Mesenchymal stem cell (in vitro differentiated cells and primary cell): ENCODE measurements around the gene MINAR1.

ENCODE experiments used
- DNase-seq: peaks from one replicate; pipeline ENCODE4 v3.0.0-alpha.2; 2013
- H2AFZ ChIP-seq: one replicate; pipeline ENCODE4 v1.6.1; 2013; ENCODE audit warnings: low read depth, mild to moderate bottlenecking, control low read depth, inconsistent platforms, low read length, moderate library complexity
- H2AK5ac ChIP-seq: 2 replicates; pipeline ENCODE4 v1.6.1; 2013; ENCODE audit warnings: low read length, moderate library complexity, mild to moderate bottlenecking, inconsistent platforms; ENCODE audit not compliant: severe bottlenecking
- H2BK120ac ChIP-seq: one replicate; pipeline ENCODE4 v1.6.1; 2013; ENCODE audit warnings: low read depth, mild to moderate bottlenecking, inconsistent platforms, low read length, moderate library complexity
- H2BK12ac ChIP-seq, 2 experiments: one replicate each; pipeline ENCODE4 v1.6.1; 2013; ENCODE audit warnings: inconsistent platforms in 2 of 2, low read length in 2 of 2, mild to moderate bottlenecking in 2 of 2, moderate library complexity in 2 of 2, control low read depth in 1 of 2
- H2BK15ac ChIP-seq: one replicate; pipeline ENCODE4 v1.6.1; 2013; ENCODE audit warnings: mild to moderate bottlenecking, low read depth, inconsistent platforms; ENCODE audit not compliant: poor library complexity, severe bottlenecking
- H2BK5ac ChIP-seq: 2 replicates; pipeline ENCODE4 v1.6.1; 2013; ENCODE audit warnings: low read depth, mild to moderate bottlenecking, low read length, control low read depth, inconsistent platforms; ENCODE audit not compliant: poor library complexity, severe bottlenecking
- H3K14ac ChIP-seq, 2 experiments: one replicate each; pipeline ENCODE4 v1.6.1; 2013; ENCODE audit warnings: inconsistent platforms in 2 of 2, low read length in 2 of 2, control low read depth in 1 of 2, mild to moderate bottlenecking in 1 of 2, moderate library complexity in 1 of 2
- H3K18ac ChIP-seq, 2 experiments: one replicate each; pipeline ENCODE4 v1.6.1; 2013; ENCODE audit warnings: inconsistent platforms in 2 of 2, low read length in 2 of 2, control low read depth in 1 of 2, low read depth in 1 of 2, mild to moderate bottlenecking in 1 of 2
- H3K23ac ChIP-seq, 2 experiments: one replicate each; pipeline ENCODE4 v1.6.1; 2013; ENCODE audit warnings: inconsistent platforms in 2 of 2, low read length in 2 of 2, mild to moderate bottlenecking in 2 of 2, moderate library complexity in 2 of 2, control low read depth in 1 of 2
- H3K27ac ChIP-seq: 2 replicates; pipeline ENCODE4 v1.5.1; 2013; ENCODE audit warnings: mild to moderate bottlenecking, moderate library complexity, low read length, control low read depth, inconsistent platforms; ENCODE audit not compliant: poor library complexity, severe bottlenecking
- H3K27me3 ChIP-seq, 2 experiments: 2 replicates each; pipeline versions ENCODE4 v1.6.1 to v1.7.0; 2013; ENCODE audit warnings: low read length in 2 of 2, mild to moderate bottlenecking in 2 of 2, moderate library complexity in 2 of 2, control low read depth in 1 of 2, inconsistent platforms in 1 of 2; ENCODE audit not compliant: control insufficient read depth in 1 of 2, insufficient read depth in 1 of 2
- H3K36me3 ChIP-seq, 2 experiments: 2 replicates each; pipeline versions ENCODE4 v1.6.1 to v1.7.0; 2013; ENCODE audit warnings: low read length in 2 of 2, control low read depth in 1 of 2, inconsistent platforms in 1 of 2, low read depth in 1 of 2, mild to moderate bottlenecking in 1 of 2; ENCODE audit not compliant: insufficient read depth in 2 of 2, control insufficient read depth in 1 of 2
- H3K4ac ChIP-seq, 2 experiments: one replicate each; pipeline ENCODE4 v1.6.1; 2013; ENCODE audit warnings: inconsistent platforms in 2 of 2, low read length in 2 of 2, mild to moderate bottlenecking in 2 of 2, moderate library complexity in 2 of 2, control low read depth in 1 of 2, low read depth in 1 of 2
- H3K4me1 ChIP-seq: 2 replicates; pipeline ENCODE4 v1.6.1; 2013; ENCODE audit warnings: low read depth, low read length, control low read depth; ENCODE audit not compliant: control insufficient read depth, insufficient read depth
- H3K4me2 ChIP-seq: 2 replicates; pipeline ENCODE4 v1.6.1; 2013; ENCODE audit warnings: low read length, mild to moderate bottlenecking, inconsistent platforms; ENCODE audit not compliant: poor library complexity, severe bottlenecking
- H3K4me3 ChIP-seq, 2 experiments: 2 replicates each; pipeline versions ENCODE4 v1.5.1 to v1.7.0; 2013; ENCODE audit warnings: low read length in 2 of 2, mild to moderate bottlenecking in 2 of 2, control low read depth in 1 of 2, low read depth in 1 of 2; ENCODE audit not compliant: insufficient read depth in 1 of 2
- H3K79me1 ChIP-seq: replicated peaks from 2 replicates; pipeline ENCODE4 v1.6.1; 2013; ENCODE audit warnings: mild to moderate bottlenecking, control low read depth, low read length, inconsistent platforms; ENCODE audit not compliant: poor library complexity, severe bottlenecking
- H3K9ac ChIP-seq: 2 replicates; pipeline ENCODE4 v1.7.0; 2013; ENCODE audit warnings: mild to moderate bottlenecking, low read length, moderate library complexity
- H3K9me3 ChIP-seq: 2 replicates; pipeline ENCODE4 v1.7.0; 2013; ENCODE audit warnings: mild to moderate bottlenecking, low read length; ENCODE audit not compliant: control insufficient read depth
- H4K8ac ChIP-seq: one replicate; pipeline ENCODE4 v1.6.1; 2013; ENCODE audit warnings: inconsistent platforms, mild to moderate bottlenecking, low read length, moderate library complexity
- H4K91ac ChIP-seq: one replicate; pipeline ENCODE4 v1.6.1; 2013; ENCODE audit warnings: mild to moderate bottlenecking, low read length, inconsistent platforms
- WGBS: methylation state at CpG from one replicate; pipeline ENCODE4 v1.1.7; 2013; ENCODE audit warnings: mixed read lengths; 5-methylcytosine and 5-hydroxymethylcytosine counted together

MINAR1 gene

DNA sequence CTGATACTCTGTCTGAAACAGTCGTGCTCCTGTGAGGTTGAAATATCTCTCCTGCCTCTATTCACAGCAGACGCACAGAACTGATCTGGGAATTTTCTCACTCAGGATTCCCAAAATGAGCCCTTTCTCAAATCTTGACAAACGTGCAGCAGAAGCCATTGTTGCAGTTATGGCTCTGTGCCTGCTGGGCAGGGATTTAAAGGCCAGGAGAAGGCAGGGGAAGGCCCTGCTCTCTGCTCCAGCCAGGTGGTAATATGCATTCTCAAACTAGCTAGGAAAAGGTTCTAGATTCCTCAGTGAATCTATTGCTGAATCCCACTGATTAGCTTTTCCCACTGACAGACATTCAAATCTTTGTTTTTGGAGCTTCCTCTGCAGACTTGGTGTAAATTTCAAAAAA lies 2.2 kb downstream of the MINAR1 start:
- no peaks in the 10 kb centered on the region for H3K79me1 ChIP-seq
- no peak overlapping the region for H2AK5ac ChIP-seq
- H3K4ac ChIP-seq = no peak overlapping the region
- no peaks in the 10 kb centered on the region for H3K9me3 ChIP-seq
- no peak overlapping the region for H2AFZ ChIP-seq
- no peak overlapping the region for H3K4me2 ChIP-seq
- WGBS = 60% methylated on average over 3 of the region's 3 CpGs
- no peak for DNase-seq
- peaks cover 20% of the 10 kb centered on the region for H3K4me1 ChIP-seq
- H3K27me3 ChIP-seq = peaks cover 53% of the 10 kb centered on the region in 2 experiments
- H3K9ac ChIP-seq = no peak overlapping the region
- H3K27ac ChIP-seq = no peak overlapping the region
- no peak overlapping the region for H2BK120ac ChIP-seq
- no peak overlapping the region for H3K18ac ChIP-seq
- no peak overlapping the region for H3K14ac ChIP-seq
- H3K23ac ChIP-seq = no peak overlapping the region
- H3K36me3 ChIP-seq = no peaks in the 10 kb centered on the region
- no peak overlapping the region for H4K8ac ChIP-seq
- no peak overlapping the region for H2BK15ac ChIP-seq
- H2BK12ac ChIP-seq = no peak overlapping the region
- no peak overlapping the region for H2BK5ac ChIP-seq
- H4K91ac ChIP-seq = no peak overlapping the region
- H3K4me3 ChIP-seq = no peak overlapping the region

DNA sequence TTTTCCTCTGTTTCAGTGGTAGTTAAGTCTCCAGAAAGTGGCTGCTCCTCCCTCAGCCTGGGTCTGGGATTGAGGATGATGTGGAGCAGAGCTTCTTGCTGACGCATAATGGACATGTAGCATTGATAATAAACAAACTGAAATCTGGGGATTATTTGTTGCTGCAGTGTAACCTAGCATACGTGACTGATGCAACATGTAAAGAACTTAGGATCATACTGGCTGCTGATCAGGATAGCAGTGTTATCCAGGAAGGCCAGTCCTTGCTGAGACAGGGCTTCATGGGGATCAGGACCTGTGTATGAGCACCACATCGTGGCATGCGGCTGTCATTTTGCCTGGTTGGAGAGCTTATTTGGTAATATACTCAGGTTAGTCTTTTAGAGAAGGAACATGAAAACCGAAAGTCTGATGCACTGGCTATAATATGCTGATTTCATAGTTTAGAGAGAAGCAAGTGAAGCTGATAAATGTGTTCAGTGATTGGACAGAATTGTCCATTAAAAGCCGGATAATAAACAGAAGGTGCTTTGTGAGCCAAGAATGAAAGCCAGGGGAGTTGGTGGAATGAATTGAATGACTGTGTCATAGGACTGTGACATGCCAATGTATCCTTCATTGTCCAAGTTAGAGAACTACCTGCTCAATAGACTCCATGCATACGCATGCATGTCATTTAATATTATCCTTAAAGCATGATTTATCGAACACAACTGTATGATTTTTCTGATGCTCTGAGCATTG lies 4.1 kb downstream of the MINAR1 start:
- no peak overlapping the region for H3K4ac ChIP-seq
- no peak for DNase-seq
- no peak overlapping the region for H4K91ac ChIP-seq
- H3K9me3 ChIP-seq = no peaks in the 10 kb centered on the region
- H2BK15ac ChIP-seq = no peak overlapping the region
- no peak overlapping the region for H3K23ac ChIP-seq
- H2AK5ac ChIP-seq = no peak overlapping the region
- H3K79me1 ChIP-seq = no peaks in the 10 kb centered on the region
- H3K4me1 ChIP-seq = peaks cover 19% of the 10 kb centered on the region
- no peak overlapping the region for H3K4me2 ChIP-seq
- no peak overlapping the region for H2BK120ac ChIP-seq
- no peak overlapping the region for H2BK12ac ChIP-seq
- H3K9ac ChIP-seq = no peak overlapping the region
- WGBS = 91% methylated on average over 8 of the region's 8 CpGs
- peaks cover 35% of the 10 kb centered on the region in 2 experiments for H3K27me3 ChIP-seq
- no peak overlapping the region for H2AFZ ChIP-seq
- no peak overlapping the region for H3K18ac ChIP-seq
- H3K4me3 ChIP-seq = no peak overlapping the region
- no peak overlapping the region for H3K27ac ChIP-seq
- H2BK5ac ChIP-seq = no peak overlapping the region
- no peak overlapping the region for H4K8ac ChIP-seq
- no peaks in the 10 kb centered on the region for H3K36me3 ChIP-seq
- H3K14ac ChIP-seq = no peak overlapping the region

DNA sequence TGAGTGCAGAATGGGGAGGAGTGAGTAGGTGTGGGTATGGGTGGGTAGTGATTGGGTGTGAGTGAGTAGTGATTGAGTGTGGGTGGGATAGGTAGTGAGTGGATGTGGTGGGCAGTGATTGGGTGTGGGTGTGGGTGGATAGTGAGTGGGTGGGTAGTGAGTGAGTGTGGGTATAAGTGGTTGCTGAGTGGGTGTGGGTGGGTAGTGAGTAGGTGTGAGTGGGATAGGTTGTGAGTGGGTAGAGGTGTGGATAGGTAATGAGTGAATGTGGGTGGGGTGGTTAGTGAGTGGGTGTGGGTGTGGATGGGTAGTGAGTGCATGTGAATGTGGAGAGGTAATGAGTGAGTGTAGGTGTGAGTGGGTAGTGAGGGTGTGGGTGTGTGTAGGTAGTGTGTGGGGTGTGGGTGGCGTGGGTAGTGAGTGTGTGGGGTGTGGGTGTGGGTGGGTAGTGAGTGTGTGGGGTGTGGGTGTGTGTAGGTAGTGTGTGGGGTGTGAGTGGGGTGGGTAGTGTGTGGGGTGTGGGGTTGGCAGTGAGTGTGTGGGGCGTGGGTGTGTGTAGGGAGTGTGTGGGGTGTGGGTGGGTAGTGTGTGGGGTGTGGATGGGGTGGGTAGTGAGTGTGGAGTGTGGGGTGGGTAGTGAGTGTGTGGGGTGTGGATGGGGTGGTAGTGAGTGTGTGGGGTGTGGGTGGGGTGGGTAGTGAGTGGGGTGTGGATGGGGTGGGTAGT lies 5.3 kb downstream of the MINAR1 start:
- Histone ChIP-seq H3K79me1 (no peaks in the 10 kb centered on the region), H3K4ac (no peak overlapping the region), H3K14ac (no peak overlapping the region), H3K4me1 (peaks cover 7% of the 10 kb centered on the region), H3K23ac (no peak overlapping the region), H2AFZ (no peak overlapping the region), H2BK12ac (no peak overlapping the region), H3K4me2 (no peak overlapping the region), H3K27me3 (peaks cover 27 to 30% of the 10 kb centered on the region in 2 experiments), H3K18ac (no peak overlapping the region), H2BK120ac (no peak overlapping the region), H3K4me3 (peak overlapping the region in 1 of 2 experiments; percentile 11), H3K27ac (no peak overlapping the region), H3K9me3 (no peaks in the 10 kb centered on the region), H4K8ac (no peak overlapping the region), H2BK15ac (no peak overlapping the region), H2AK5ac (no peak overlapping the region), H3K36me3 (no peaks in the 10 kb centered on the region), H4K91ac (no peak overlapping the region), H2BK5ac (no peak overlapping the region), H3K9ac (no peak overlapping the region)
- WGBS = 82% methylated on average over 2 of the region's 2 CpGs
- DNase-seq = no peak

DNA sequence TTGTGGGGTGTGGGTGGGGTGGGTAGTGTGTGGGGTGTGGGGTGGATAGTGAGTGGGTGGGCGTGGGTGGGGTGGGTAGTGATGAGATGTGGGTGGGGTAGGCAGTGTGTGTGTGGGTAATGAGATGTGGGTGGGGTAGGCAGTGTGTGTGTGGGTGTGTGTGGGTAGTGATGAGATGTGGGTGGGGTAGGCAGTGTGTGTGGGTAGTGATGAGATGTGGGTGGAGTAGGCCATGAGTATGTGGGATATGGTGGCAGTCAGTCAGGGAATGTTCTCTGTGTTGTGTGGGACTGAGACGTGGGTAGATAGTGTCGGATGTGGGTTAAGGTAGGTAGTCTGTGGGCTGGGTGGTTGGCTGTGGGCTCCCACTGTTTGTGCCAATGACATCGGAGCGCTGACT lies 7.1 kb downstream of the MINAR1 start:
- no peak for DNase-seq
- H3K14ac ChIP-seq = no peak overlapping the region
- H3K27me3 ChIP-seq = peaks cover 9 to 14% of the 10 kb centered on the region in 2 experiments
- no peaks in the 10 kb centered on the region for H3K36me3 ChIP-seq
- H3K4ac ChIP-seq = no peak overlapping the region
- no peak overlapping the region for H2AFZ ChIP-seq
- no peak overlapping the region for H3K27ac ChIP-seq
- no peaks in the 10 kb centered on the region for H3K9me3 ChIP-seq
- no peak overlapping the region for H3K4me3 ChIP-seq
- 97% methylated on average over 5 of the region's 5 CpGs for WGBS
- no peak overlapping the region for H2BK15ac ChIP-seq
- H3K4me2 ChIP-seq = no peak overlapping the region
- H3K23ac ChIP-seq = no peak overlapping the region
- no peak overlapping the region for H2BK120ac ChIP-seq
- H3K18ac ChIP-seq = no peak overlapping the region
- H3K4me1 ChIP-seq = no peaks in the 10 kb centered on the region
- H4K91ac ChIP-seq = no peak overlapping the region
- no peak overlapping the region for H2AK5ac ChIP-seq
- H3K79me1 ChIP-seq = no peaks in the 10 kb centered on the region
- H4K8ac ChIP-seq = no peak overlapping the region
- no peak overlapping the region for H2BK12ac ChIP-seq
- H3K9ac ChIP-seq = no peak overlapping the region
- H2BK5ac ChIP-seq = no peak overlapping the region
